GM12878 (cell line): ENCODE measurements around the gene PROCA1. TPM values are rescaled to one million over a fixed set of nuclear protein-coding genes. Genes with fewer than 3 reads are reported as not detected.

ENCODE experiments used
- ATAC-seq: fragments of 200-7000 bp; cut with Tn5 transposase; 3 replicates; pipeline ENCODE4 v1.9.1; 2020; ENCODE audit warnings: mild to moderate bottlenecking, moderate library complexity
- BruUV-seq: library from RNA; stranded (reverse); fragments of 400-500 nt; replicated peaks from 2 replicates; lab custom pipeline; 2021; lab: Mats Ljungman, UMichigan
- CTCF ChIA-PET: fragments of 300-600 bp; sonication (Branson Sonifier 250); formaldehyde crosslinking; extraction: SDS; loops from one replicate; lab custom pipeline; 2021; ENCODE audit warnings: inconsistent platforms; lab: Yijun Ruan, JAX
- POLR2A ChIA-PET: fragments of 350-600 bp; formaldehyde crosslinking; extraction: SDS; loops from one replicate; lab custom pipeline; 2021; ENCODE audit warnings: inconsistent platforms; lab: Charles Lee
- RAD21 ChIA-PET: fragments of 300-600 bp; sonication (Branson Sonifier 250); formaldehyde crosslinking; loops from one replicate; lab custom pipeline; 2023; ENCODE audit warnings: antibody characterized with exemption; ENCODE audit not compliant: unreplicated experiment; lab: Charles Lee
- SMC1A ChIA-PET: fragments of 300-600 bp; sonication (Branson Sonifier 250); formaldehyde crosslinking; loops from one replicate; lab custom pipeline; 2023; ENCODE audit not compliant: unreplicated experiment, uncharacterized antibody; lab: Charles Lee
- DNase-seq: peaks from one replicate; pipeline ENCODE4 v3.0.0-alpha.2; 2011; ENCODE audit warnings: low read depth, low spot score
- FAIRE-seq: peaks from 3 replicates; lab custom pipeline; 2011; peaks lifted over from hg19 to GRCh38; lab: Jason Lieb, UNC
- H2AFZ ChIP-seq: 2 replicates; pipeline ENCODE4 v1.6.0; 2011; ENCODE audit warnings: low read depth, low read length, control low read depth; ENCODE audit not compliant: control insufficient read depth
- H3K27ac ChIP-seq: 2 replicates; pipeline ENCODE4 v1.5.1; 2011; ENCODE audit warnings: control low read depth; ENCODE audit not compliant: control insufficient read depth, insufficient read depth
- H3K27me3 ChIP-seq, 2 experiments: replicated peaks in 1 of 2; 2 replicates each; pipeline versions ENCODE4 v1.6.0 to v1.6.1; 2011; ENCODE audit warnings: low read length in 1 of 2; ENCODE audit not compliant: control insufficient read depth in 2 of 2, insufficient read depth in 2 of 2
- H3K36me3 ChIP-seq, 2 experiments: 2 replicates each; pipeline ENCODE4 v1.5.1; 2011; ENCODE audit warnings: low read length in 1 of 2; ENCODE audit not compliant: control insufficient read depth in 2 of 2, insufficient read depth in 2 of 2
- H3K4me1 ChIP-seq: 2 replicates; pipeline ENCODE4 v1.6.1; 2011; ENCODE audit warnings: mild to moderate bottlenecking, low read length, moderate library complexity, mixed read lengths; ENCODE audit not compliant: control insufficient read depth, insufficient read depth
- H3K4me2 ChIP-seq: 2 replicates; pipeline ENCODE4 v1.6.0; 2011; ENCODE audit warnings: control low read depth; ENCODE audit not compliant: control insufficient read depth, insufficient read depth
- H3K4me3 ChIP-seq: fragments of 200-600 bp; sonication (generic); 2 replicates; pipeline ENCODE4 v1.5.1; 2016
- H3K79me2 ChIP-seq: 2 replicates; pipeline ENCODE4 v1.6.0; 2011; ENCODE audit warnings: low read length; ENCODE audit not compliant: control insufficient read depth, insufficient read depth
- H3K9ac ChIP-seq: 2 replicates; pipeline ENCODE4 v1.8.0; 2011; ENCODE audit warnings: low read length, control low read depth, mixed read lengths; ENCODE audit not compliant: control insufficient read depth, insufficient read depth
- H3K9me3 ChIP-seq: replicated peaks from 3 replicates; pipeline ENCODE4 v1.5.1; 2011; ENCODE audit warnings: mild to moderate bottlenecking, low read length; ENCODE audit not compliant: control insufficient read depth, insufficient read depth
- H4K20me1 ChIP-seq: 2 replicates; pipeline ENCODE4 v1.6.0; 2011; ENCODE audit not compliant: control insufficient read depth, insufficient read depth
- ASH2L ChIP-seq: fragments of 300-600, 200-600 bp; sonication (generic); IDR thresholded peaks from 2 replicates; pipeline ENCODE4 v1.6.1; 2017; ENCODE audit warnings: low read depth, mild to moderate bottlenecking, borderline replicate concordance
- CBFB ChIP-seq: IDR thresholded peaks from 2 replicates; pipeline ENCODE4 v1.6.1; 2016; ENCODE audit warnings: antibody characterized with exemption, low read depth
- CEBPB ChIP-seq, 2 experiments: fragments of 150-350 bp in 1 of 2; IDR thresholded peaks; 2 replicates each; pipeline ENCODE4 v1.6.1; 2012 to 2014; ENCODE audit warnings: low read depth in 2 of 2, low read length in 2 of 2, borderline replicate concordance in 1 of 2, inconsistent platforms in 1 of 2
- CREM ChIP-seq: IDR thresholded peaks from 2 replicates; pipeline ENCODE4 v1.6.1; 2014; ENCODE audit warnings: antibody characterized with exemption, low read depth
- ESRRA ChIP-seq: IDR thresholded peaks from 2 replicates; pipeline ENCODE4 v1.6.1; 2012; ENCODE audit warnings: mild to moderate bottlenecking, low read length, improper control_type of control experiment
- FOXM1 ChIP-seq: IDR thresholded peaks from 2 replicates; pipeline ENCODE4 v1.6.1; 2012; ENCODE audit warnings: low read depth, mild to moderate bottlenecking, inconsistent platforms, low read length, moderate library complexity
- NFYA ChIP-seq: IDR thresholded peaks from 2 replicates; pipeline ENCODE4 v1.6.1; 2011; ENCODE audit warnings: low read depth, mild to moderate bottlenecking, low read length, improper control_type of control experiment, borderline replicate concordance
- POLR2AphosphoS5 ChIP-seq: IDR thresholded peaks from 2 replicates; pipeline ENCODE4 v1.6.1; 2011; ENCODE audit warnings: mild to moderate bottlenecking, low read length, inconsistent platforms
- RELB ChIP-seq: fragments of 450-650 bp; IDR thresholded peaks from 2 replicates; pipeline ENCODE4 v1.6.1; 2017; ENCODE audit warnings: low read depth, mild to moderate bottlenecking, moderate library complexity
- SMAD1 ChIP-seq: fragments of 450-650 bp; IDR thresholded peaks from 2 replicates; pipeline ENCODE4 v1.6.1; 2018; ENCODE audit warnings: mild to moderate bottlenecking, low read depth; ENCODE audit not compliant: partially characterized antibody
- SMAD5 ChIP-seq: IDR thresholded peaks from 2 replicates; pipeline ENCODE4 v1.6.1; 2016; ENCODE audit warnings: antibody characterized with exemption, low read depth
- SP1 ChIP-seq: IDR thresholded peaks from one replicate; pipeline ENCODE4 v1.6.1; 2011; ENCODE audit warnings: low read depth, low read length
- SREBF1 ChIP-seq: IDR thresholded peaks from 2 replicates; pipeline ENCODE4 v1.6.1; 2012; ENCODE audit warnings: mild to moderate bottlenecking, low read length
- SUPT20H ChIP-seq: IDR thresholded peaks from 2 replicates; pipeline ENCODE4 v1.6.1; 2011; ENCODE audit warnings: low read depth, mild to moderate bottlenecking, low read length, moderate library complexity, borderline replicate concordance; ENCODE audit not compliant: control insufficient read depth
- ZNF384 ChIP-seq: IDR thresholded peaks from 2 replicates; pipeline ENCODE4 v1.6.1; 2012; ENCODE audit warnings: low read depth, mild to moderate bottlenecking, low read length, improper control_type of control experiment, borderline replicate concordance
- ZSCAN29 ChIP-seq: fragments of 450-650 bp; IDR thresholded peaks from 2 replicates; pipeline ENCODE4 v1.6.1; 2017; ENCODE audit warnings: mild to moderate bottlenecking, moderate library complexity
- WGBS: methylation state at CpG from one replicate; pipeline ENCODE4 v1.1.6; 2016; ENCODE audit warnings: low lambda C conversion rate; ENCODE audit not compliant: insufficient replicate concordance, insufficient coverage; ENCODE audit errors: missing lambda C conversion rate; 5-methylcytosine and 5-hydroxymethylcytosine counted together
- in situ Hi-C: fragments of 300-500 bp; cut with MboI; formaldehyde crosslinking; loops from 9 replicates; pipeline ENCODE4 v1.14.3; 2018; ENCODE audit warnings: mixed read lengths
- intact Hi-C: fragments of 100-400 bp; cut with micrococcal nuclease; formaldehyde crosslinking; loops from one replicate; pipeline ENCODE4 v1.14.2; 2022; ENCODE audit not compliant: unreplicated experiment
- polyA plus RNA-seq, 11 experiments: library from polyadenylated mRNA; depleted of rRNA in 4 of 11; unstranded in 6 of 11; stranded (reverse) in 5 of 11; fragments of >200 nt; fragmentation: Nextera tagmentation in 4 of 11; fragmentation: Illumina TruSeq in 1 of 11; extraction: Ambion mirVana in 4 of 11; extraction: Trizol in 1 of 11; gene quantifications; 1 replicate in 1 of 11; 2 replicates in 10 of 11; pipeline versions ENCODE4 v1.2.1 to v1.2.3, GENCODE V29; 2011 to 2016; ENCODE audit warnings: inconsistent platforms in 2 of 11, missing spikeins in 2 of 11, low read depth in 1 of 11
- total RNA-seq, 4 experiments: library from RNA; depleted of rRNA in 3 of 4; stranded (reverse); fragments of >200 nt in 3 of 4; fragmentation: Illumina TruSeq in 1 of 4; extraction: Trizol in 1 of 4; gene quantifications; 2 replicates each; pipeline versions ENCODE4 v1.2.1 to v1.2.3, GENCODE V29; 2013 to 2021

PROCA1 gene
- total and polyA plus RNA-seq, 10 of the 15 experiments (the other 5 are each of a cell fraction or from before 2014, with no cell fraction given), result 0.35 to 4.8 (median 1.4) TPM

- 0 out of 2 replicates have a peak overlapping the region, but pooled peaks have one; percentile 44 for H3K4me3 ChIP-seq
- SMC1A ChIA-PET, result interaction anchor here (1.8 to 17.8 kb wide), 3 partner anchors 9 to 20 kb away, joined by 6 to 326 read pairs (median 46); partner anchors contain the start of genes NEK8 and TLCD1
- WGBS, result 85% methylated on average over 18 of the region's 18 CpGs
- POLR2A ChIA-PET, result interaction anchor here (0.6 to 15.2 kb wide), 3 partner anchors 8 to 745 kb away, joined by 5 to 485 read pairs (median 11); partner anchors contain the start of genes NEK8, RPL23A and TLCD1
- no peak overlapping the region for H3K27ac ChIP-seq
- no peak overlapping the region for H2AFZ ChIP-seq
- peaks cover 19% of the 10 kb centered on the region for H4K20me1 ChIP-seq
- H3K79me2 ChIP-seq, result peaks cover 67% of the 10 kb centered on the region
- H3K27me3 ChIP-seq, result no peaks in the 10 kb centered on the region
- ATAC-seq (no peak), DNase-seq (no peak), FAIRE-seq (no peak)
- in situ Hi-C loops (loop anchor here (25.0 kb wide), 1 partner anchor 1287 kb away; the partner anchor contains the start of gene KSR1), intact Hi-C loops (no loop called here)
- peaks cover 30% of the 10 kb centered on the region for H3K4me1 ChIP-seq
- CTCF ChIA-PET, result interaction anchor here (0.8 to 10.0 kb wide), 16 partner anchors 14 to 217 kb away, joined by 3 to 394 read pairs (median 4); partner anchors contain the start of genes FAM222B, NEK8, PROCA1 and RPL23A
- RAD21 ChIA-PET, result interaction anchor here (1.2 to 17.4 kb wide), 6 partner anchors 10 to 102 kb away, joined by 3 to 375 read pairs (median 7); partner anchors contain the start of genes NEK8 and TLCD1
- no peaks in the 10 kb centered on the region for H3K9me3 ChIP-seq
- H3K4me2 ChIP-seq, result peak overlapping the region; percentile 26; the same call in 1 of the 2 replicates
- BruUV-seq, result no TSS peak
- no peak for TF ChIP-seq CREM
- TF ChIP-seq FOXM1, result no peak
- TF ChIP-seq ZNF384, result no peak
- no peak for TF ChIP-seq ESRRA
- TF ChIP-seq SP1, result no peak
- TF ChIP-seq POLR2AphosphoS5, result peak; percentile 24; the same call in 1 of the 2 replicates
- no peak for TF ChIP-seq RELB
- TF ChIP-seq SMAD5, result 0 out of 2 replicates have a peak, but pooled peaks have one; percentile 29
- TF ChIP-seq NFYA, result no peak
- TF ChIP-seq CEBPB (IDR thresholded peaks at IDR 0.05; ENCODE audit: borderline replicate concordance in 1 of 2, low read depth in 2 of 2, low read length in 2 of 2), result no peak
- no peak for TF ChIP-seq SREBF1
- no peak for TF ChIP-seq SMAD1
- TF ChIP-seq ASH2L, result no peak
- TF ChIP-seq ZSCAN29, result no peak
- TF ChIP-seq SUPT20H, result no peak
- no peak for TF ChIP-seq CBFB
- H3K36me3 ChIP-seq, result peaks cover 30 to 32% of the 10 kb centered on the region in 2 experiments
- H3K9ac ChIP-seq, result no peak overlapping the region
Measured at GRCh38 chr17:28748852-28749515, 37.3 kb upstream of the PROCA1 start.
